ENCODE measurements around the gene TNFRSF8. TPM values are rescaled to one million over a fixed set of nuclear protein-coding genes. Genes with fewer than 3 reads are reported as not detected.

Gene TNFRSF8
- total and polyA plus RNA-seq, 2 experiments from 2014 or later: not detected

DNA sequence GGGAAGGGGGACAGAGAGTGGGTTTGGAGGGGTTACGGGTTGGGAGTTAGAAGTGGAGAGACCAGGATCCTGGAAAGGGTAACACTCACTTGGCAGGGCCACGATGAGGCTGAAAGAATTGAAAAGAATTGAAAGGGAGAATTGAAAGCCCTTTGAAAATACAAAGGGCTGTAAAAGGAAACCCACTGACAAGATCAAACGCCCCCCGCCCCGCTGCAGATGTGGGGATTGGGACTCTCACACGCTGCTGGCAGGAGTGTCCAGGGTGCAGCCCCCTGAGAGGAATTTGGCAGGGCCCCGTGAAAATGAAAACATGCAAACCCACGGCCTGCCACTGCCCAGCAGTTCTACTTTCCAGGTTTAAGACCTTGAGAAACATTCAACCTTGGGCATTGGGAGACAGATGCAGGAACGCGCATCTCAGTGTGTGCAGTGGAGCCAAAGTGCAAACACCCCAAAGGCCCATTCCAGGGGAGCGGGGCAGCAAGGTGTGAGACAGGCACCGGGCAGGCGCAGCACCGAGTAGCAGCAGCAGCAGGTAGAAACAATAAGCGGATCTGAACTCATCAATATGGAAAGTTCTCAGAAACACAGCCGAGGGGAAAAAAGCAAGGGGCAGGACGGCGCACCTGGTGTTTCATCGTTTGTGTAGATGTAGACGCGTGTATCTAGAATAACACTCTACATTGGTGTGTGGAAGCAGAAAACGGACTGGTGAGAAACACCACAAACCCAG lies 95.4 kb downstream of the TNFRSF8 start:
- no peaks in the 10 kb centered on the region for H3K36me3 ChIP-seq (replicated peaks; ENCODE audit: insufficient read depth, low read depth)
- H3K4me1 ChIP-seq (ENCODE audit: insufficient read depth): peaks cover 17% of the 10 kb centered on the region
- no peak for TF ChIP-seq EZH2phosphoT487 (IDR thresholded peaks at IDR 0.05; ENCODE audit: low read depth, severe bottlenecking, unreplicated experiment)
- TF ChIP-seq, protein P1, sequence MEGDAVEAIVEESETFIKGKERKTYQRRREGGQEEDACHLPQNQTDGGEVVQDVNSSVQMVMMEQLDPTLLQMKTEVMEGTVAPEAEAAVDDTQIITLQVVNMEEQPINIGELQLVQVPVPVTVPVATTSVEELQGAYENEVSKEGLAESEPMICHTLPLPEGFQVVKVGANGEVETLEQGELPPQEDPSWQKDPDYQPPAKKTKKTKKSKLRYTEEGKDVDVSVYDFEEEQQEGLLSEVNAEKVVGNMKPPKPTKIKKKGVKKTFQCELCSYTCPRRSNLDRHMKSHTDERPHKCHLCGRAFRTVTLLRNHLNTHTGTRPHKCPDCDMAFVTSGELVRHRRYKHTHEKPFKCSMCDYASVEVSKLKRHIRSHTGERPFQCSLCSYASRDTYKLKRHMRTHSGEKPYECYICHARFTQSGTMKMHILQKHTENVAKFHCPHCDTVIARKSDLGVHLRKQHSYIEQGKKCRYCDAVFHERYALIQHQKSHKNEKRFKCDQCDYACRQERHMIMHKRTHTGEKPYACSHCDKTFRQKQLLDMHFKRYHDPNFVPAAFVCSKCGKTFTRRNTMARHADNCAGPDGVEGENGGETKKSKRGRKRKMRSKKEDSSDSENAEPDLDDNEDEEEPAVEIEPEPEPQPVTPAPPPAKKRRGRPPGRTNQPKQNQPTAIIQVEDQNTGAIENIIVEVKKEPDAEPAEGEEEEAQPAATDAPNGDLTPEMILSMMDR (IDR thresholded peaks at IDR 0.05; ENCODE audit: poor library complexity): no peak
- no peak for TF ChIP-seq EZH2 (IDR thresholded peaks at IDR 0.05; ENCODE audit: borderline replicate concordance)
- no peak overlapping the region for H3K4me3 ChIP-seq
- H3K79me2 ChIP-seq: no peaks in the 10 kb centered on the region
- no peak overlapping the region for H3K27ac ChIP-seq
- no peaks in the 10 kb centered on the region for H4K20me1 ChIP-seq (ENCODE audit: insufficient read depth, poor library complexity, severe bottlenecking)
- H3K27me3 ChIP-seq: no peaks in the 10 kb centered on the region
- no peak overlapping the region for H2AFZ ChIP-seq
- DNase-seq (ENCODE audit: low spot score): no peak
- H3K4me2 ChIP-seq: no peak overlapping the region
- no peaks in the 10 kb centered on the region for H3K9me2 ChIP-seq (replicated peaks; ENCODE audit: insufficient read depth)
- no peaks in the 10 kb centered on the region for H3K9me3 ChIP-seq (ENCODE audit: low read depth)
- WGBS (ENCODE audit: low lambda C conversion rate, missing lambda C conversion rate): 69% methylated on average over 22 of the region's 22 CpGs

DNA sequence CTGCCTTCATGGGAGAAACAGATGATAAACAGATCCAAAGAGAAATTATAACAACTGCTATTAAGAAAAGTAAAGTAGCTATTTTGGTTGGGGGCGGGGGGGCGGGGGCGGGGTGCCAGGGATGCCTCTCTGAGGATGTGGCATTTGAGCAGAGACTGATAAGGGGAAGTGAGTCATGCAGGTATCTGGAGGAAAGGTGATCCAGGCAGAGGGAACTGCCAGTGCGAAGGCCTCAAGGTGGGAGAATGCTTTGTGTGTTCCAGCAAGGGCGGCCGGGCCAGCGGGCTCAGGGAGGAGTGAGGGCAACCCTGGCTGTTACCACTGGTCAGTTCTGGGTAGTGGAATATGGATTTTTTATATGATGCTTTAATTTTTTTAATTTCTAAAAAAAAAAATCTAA lies 96.7 kb downstream of the TNFRSF8 start:
- Histone ChIP-seq H3K79me2 (no peaks in the 10 kb centered on the region), H4K20me1 (ENCODE audit: insufficient read depth, poor library complexity, severe bottlenecking) (no peaks in the 10 kb centered on the region), H3K36me3 (replicated peaks; ENCODE audit: insufficient read depth, low read depth) (no peaks in the 10 kb centered on the region), H3K4me3 (no peak overlapping the region), H3K4me2 (no peak overlapping the region), H2AFZ (no peak overlapping the region), H3K27ac (no peak overlapping the region), H3K27me3 (no peaks in the 10 kb centered on the region), H3K4me1 (ENCODE audit: insufficient read depth) (peaks cover 17% of the 10 kb centered on the region), H3K9me2 (replicated peaks; ENCODE audit: insufficient read depth) (no peaks in the 10 kb centered on the region), H3K9me3 (ENCODE audit: low read depth) (no peaks in the 10 kb centered on the region)
- TF ChIP-seq EZH2phosphoT487 (IDR thresholded peaks at IDR 0.05; ENCODE audit: low read depth, severe bottlenecking, unreplicated experiment) (no peak), EZH2 (IDR thresholded peaks at IDR 0.05; ENCODE audit: borderline replicate concordance) (no peak)
- TF ChIP-seq, protein P1 (IDR thresholded peaks at IDR 0.05; ENCODE audit: poor library complexity): no peak
- 100% methylated on average over 5 of the region's 7 CpGs for WGBS (ENCODE audit: low lambda C conversion rate, missing lambda C conversion rate)
- no peak for DNase-seq (ENCODE audit: low spot score)

DNA sequence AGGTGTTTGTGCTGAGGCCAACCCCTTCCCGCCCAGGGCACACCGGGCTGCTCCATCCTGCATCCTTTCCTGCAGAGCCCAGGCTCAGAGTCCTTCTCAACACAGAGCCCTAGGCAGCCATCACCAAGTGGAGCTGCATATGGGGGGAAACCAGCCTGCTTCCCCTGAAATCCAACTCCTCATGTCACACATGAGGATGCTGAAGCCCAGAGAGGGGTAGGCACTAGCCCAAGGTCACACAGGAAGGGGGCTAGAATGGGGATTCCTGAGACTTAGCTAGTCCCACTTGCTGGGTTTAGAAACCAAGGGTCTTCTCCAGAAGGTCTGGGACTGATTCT lies 98.2 kb downstream of the TNFRSF8 start:
- no peaks in the 10 kb centered on the region for H3K27me3 ChIP-seq
- H3K79me2 ChIP-seq: no peaks in the 10 kb centered on the region
- no peak for DNase-seq (ENCODE audit: low spot score)
- no peaks in the 10 kb centered on the region for H4K20me1 ChIP-seq (ENCODE audit: insufficient read depth, poor library complexity, severe bottlenecking)
- H3K4me1 ChIP-seq (ENCODE audit: insufficient read depth): peaks cover 17% of the 10 kb centered on the region
- H3K36me3 ChIP-seq (replicated peaks; ENCODE audit: insufficient read depth, low read depth): no peaks in the 10 kb centered on the region
- 88% methylated on average over 2 of the region's 2 CpGs for WGBS (ENCODE audit: low lambda C conversion rate, missing lambda C conversion rate)
- no peak overlapping the region for H3K4me2 ChIP-seq
- no peaks in the 10 kb centered on the region for H3K9me2 ChIP-seq (replicated peaks; ENCODE audit: insufficient read depth)
- TF ChIP-seq, protein P1 (IDR thresholded peaks at IDR 0.05; ENCODE audit: poor library complexity): no peak
- no peak for TF ChIP-seq EZH2phosphoT487 (IDR thresholded peaks at IDR 0.05; ENCODE audit: low read depth, severe bottlenecking, unreplicated experiment)
- no peak for TF ChIP-seq EZH2 (IDR thresholded peaks at IDR 0.05; ENCODE audit: borderline replicate concordance)
- H3K4me3 ChIP-seq: no peak overlapping the region
- no peak overlapping the region for H3K27ac ChIP-seq
- no peak overlapping the region for H2AFZ ChIP-seq
- H3K9me3 ChIP-seq (ENCODE audit: low read depth): no peaks in the 10 kb centered on the region

All from hepatocyte (in vitro differentiated cells).